Calu3 (cell line): ENCODE measurements around the gene CACNA1C. TPM values are rescaled to one million over a fixed set of nuclear protein-coding genes. Genes with fewer than 3 reads are reported as not detected.

Experiments used
- BruUV-seq: library from RNA; stranded (reverse); fragments of 400-500 nt; replicated peaks from 2 replicates; lab custom pipeline; 2021; lab: Mats Ljungman, UMichigan
- CTCF ChIA-PET: fragments of 300-600 bp; sonication (Branson Sonifier 250); formaldehyde crosslinking; loops from one replicate; lab custom pipeline; 2022; ENCODE audit warnings: antibody characterized with exemption; lab: Charles Lee
- DNase-seq: peaks from one replicate; pipeline ENCODE4 v3.0.0; 2022
- H3K27ac Mint-ChIP-seq: one replicate; pipeline ENCODE4 v1.8.0; 2022; ENCODE audit warnings: mixed read lengths; ENCODE audit not compliant: unreplicated experiment
- H3K27me3 Mint-ChIP-seq: one replicate; pipeline ENCODE4 v1.8.0; 2022; ENCODE audit warnings: mixed read lengths; ENCODE audit not compliant: unreplicated experiment
- H3K36me3 Mint-ChIP-seq: one replicate; pipeline ENCODE4 v1.8.0; 2022; ENCODE audit warnings: mild to moderate bottlenecking, moderate library complexity, mixed read lengths; ENCODE audit not compliant: insufficient read depth, unreplicated experiment
- H3K4me1 Mint-ChIP-seq: one replicate; pipeline ENCODE4 v1.8.0; 2022; ENCODE audit warnings: mild to moderate bottlenecking, low read depth, mixed read lengths; ENCODE audit not compliant: unreplicated experiment
- H3K4me3 Mint-ChIP-seq: one replicate; pipeline ENCODE4 v1.8.0; 2022; ENCODE audit warnings: mild to moderate bottlenecking, low read depth, moderate library complexity, mixed read lengths; ENCODE audit not compliant: unreplicated experiment
- H3K9me3 Mint-ChIP-seq: one replicate; pipeline ENCODE4 v1.8.0; 2022; ENCODE audit warnings: low read depth, mixed read lengths; ENCODE audit not compliant: unreplicated experiment
- intact Hi-C: fragments of 100-400 bp; cut with micrococcal nuclease; formaldehyde crosslinking; loops from one replicate; pipeline ENCODE4 v1.10.0; 2022; ENCODE audit not compliant: unreplicated experiment
- total RNA-seq: library from RNA; stranded (reverse); gene quantifications from 2 replicates; pipeline ENCODE4 v1.2.3, GENCODE V29; 2022
- TF ChIP-seq, protein P1 (sequence below): fragments of 200-600 bp; IDR thresholded peaks from one replicate; pipeline ENCODE4 v1.8.0; 2022; ENCODE audit warnings: antibody characterized with exemption; ENCODE audit not compliant: unreplicated experiment

Gene CACNA1C
- total RNA-seq, 1 experiment from 2014 or later = not detected

DNA sequence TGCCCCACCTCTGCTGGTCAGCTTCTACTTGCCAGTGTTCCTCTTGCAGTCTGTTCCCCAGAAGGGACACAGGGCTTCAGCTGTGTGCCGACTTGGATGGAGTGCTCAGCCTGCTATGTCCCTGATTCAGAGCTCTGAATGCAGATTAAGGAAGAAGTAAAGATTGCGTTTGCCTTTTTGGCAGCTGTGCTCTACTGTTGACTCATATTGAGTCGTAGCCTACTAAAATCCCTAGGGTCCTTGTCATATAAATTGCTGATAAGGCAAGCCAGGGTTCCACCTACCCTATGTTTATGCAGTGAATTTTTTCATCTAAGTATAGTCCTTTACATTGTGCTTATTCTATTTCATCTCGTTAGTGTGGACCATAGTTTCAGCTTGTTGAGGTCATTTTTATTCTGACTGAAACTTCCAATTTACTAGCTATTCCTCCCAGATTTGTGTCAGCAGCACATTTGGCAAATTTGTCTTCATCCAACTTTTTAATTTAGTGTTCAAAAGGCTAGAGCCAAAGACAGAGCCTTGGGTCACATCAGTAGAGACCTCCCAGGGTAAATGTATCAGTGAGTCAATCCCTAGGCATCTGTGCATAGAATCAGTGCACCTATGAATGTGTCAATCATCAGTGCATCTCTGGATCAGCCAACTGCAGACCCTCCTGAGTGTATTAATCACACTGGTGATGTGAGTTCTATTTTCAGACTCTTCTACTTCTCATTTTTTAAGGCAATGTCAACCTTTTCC, 31.9 kb downstream of the CACNA1C start:
- CTCF ChIA-PET = no interaction called here
- DNase-seq = no peak
- no peaks in the 10 kb centered on the region for H3K4me1 Mint-ChIP-seq
- BruUV-seq = no TSS peak
- peaks cover 71% of the 10 kb centered on the region for H3K27me3 Mint-ChIP-seq
- H3K4me3 Mint-ChIP-seq = no peak overlapping the region
- intact Hi-C loops = no loop called here
- TF ChIP-seq, protein P1, sequence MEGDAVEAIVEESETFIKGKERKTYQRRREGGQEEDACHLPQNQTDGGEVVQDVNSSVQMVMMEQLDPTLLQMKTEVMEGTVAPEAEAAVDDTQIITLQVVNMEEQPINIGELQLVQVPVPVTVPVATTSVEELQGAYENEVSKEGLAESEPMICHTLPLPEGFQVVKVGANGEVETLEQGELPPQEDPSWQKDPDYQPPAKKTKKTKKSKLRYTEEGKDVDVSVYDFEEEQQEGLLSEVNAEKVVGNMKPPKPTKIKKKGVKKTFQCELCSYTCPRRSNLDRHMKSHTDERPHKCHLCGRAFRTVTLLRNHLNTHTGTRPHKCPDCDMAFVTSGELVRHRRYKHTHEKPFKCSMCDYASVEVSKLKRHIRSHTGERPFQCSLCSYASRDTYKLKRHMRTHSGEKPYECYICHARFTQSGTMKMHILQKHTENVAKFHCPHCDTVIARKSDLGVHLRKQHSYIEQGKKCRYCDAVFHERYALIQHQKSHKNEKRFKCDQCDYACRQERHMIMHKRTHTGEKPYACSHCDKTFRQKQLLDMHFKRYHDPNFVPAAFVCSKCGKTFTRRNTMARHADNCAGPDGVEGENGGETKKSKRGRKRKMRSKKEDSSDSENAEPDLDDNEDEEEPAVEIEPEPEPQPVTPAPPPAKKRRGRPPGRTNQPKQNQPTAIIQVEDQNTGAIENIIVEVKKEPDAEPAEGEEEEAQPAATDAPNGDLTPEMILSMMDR = no peak
- H3K36me3 Mint-ChIP-seq = no peaks in the 10 kb centered on the region
- H3K27ac Mint-ChIP-seq = no peak overlapping the region
- no peaks in the 10 kb centered on the region for H3K9me3 Mint-ChIP-seq

DNA sequence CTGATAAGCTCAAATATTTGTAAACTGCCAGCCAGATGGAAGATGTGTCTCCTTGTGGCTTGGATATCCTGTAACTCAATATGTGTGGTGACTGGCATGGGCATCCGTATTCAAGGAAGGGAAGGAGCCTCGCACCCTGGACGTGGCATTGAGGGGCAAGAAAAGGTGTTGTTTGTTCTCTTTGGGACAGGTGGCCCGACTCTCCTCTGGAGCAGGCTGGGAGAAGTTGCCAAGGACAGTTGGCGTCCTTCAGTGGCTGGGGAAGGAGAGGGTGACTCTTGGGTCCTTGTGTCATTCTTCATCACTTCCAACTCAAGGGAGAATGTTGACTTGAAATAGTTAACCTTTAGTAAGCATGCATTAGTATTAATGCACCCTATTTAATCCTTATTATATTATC, 39.6 kb downstream of the CACNA1C start:
- H3K27me3 Mint-ChIP-seq = peaks cover 83% of the 10 kb centered on the region
- no peaks in the 10 kb centered on the region for H3K36me3 Mint-ChIP-seq
- no peaks in the 10 kb centered on the region for H3K9me3 Mint-ChIP-seq
- DNase-seq = no peak
- no peak overlapping the region for H3K4me3 Mint-ChIP-seq
- CTCF ChIA-PET = no interaction called here
- intact Hi-C loops = no loop called here
- no TSS peak for BruUV-seq
- TF ChIP-seq, protein P1 = no peak
- H3K27ac Mint-ChIP-seq = no peak overlapping the region
- H3K4me1 Mint-ChIP-seq = no peaks in the 10 kb centered on the region

DNA sequence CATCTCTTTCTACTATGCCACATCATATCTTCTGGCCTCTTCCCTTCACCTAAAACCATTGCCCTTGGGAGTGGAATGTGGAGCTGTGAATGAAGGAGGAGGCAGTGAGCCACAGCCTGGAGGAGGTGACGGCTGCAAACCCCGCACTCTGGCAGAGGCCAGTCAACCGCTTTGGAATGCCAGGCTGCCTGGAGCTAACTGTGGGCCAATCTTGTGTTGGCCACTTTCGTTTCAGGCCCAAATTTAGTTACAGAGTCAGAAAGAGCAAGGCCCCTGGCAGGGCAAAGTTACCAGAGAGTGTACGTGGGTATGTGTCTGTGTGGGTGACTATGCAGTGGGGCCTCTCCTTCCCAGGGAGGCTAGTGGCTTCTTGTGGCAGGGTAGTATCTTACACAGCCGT, 40.1 kb downstream of the CACNA1C start:
- TF ChIP-seq, protein P1 = no peak
- CTCF ChIA-PET = no interaction called here
- intact Hi-C loops = no loop called here
- H3K36me3 Mint-ChIP-seq = no peaks in the 10 kb centered on the region
- no peak for DNase-seq
- no TSS peak for BruUV-seq
- peaks cover 83% of the 10 kb centered on the region for H3K27me3 Mint-ChIP-seq
- H3K4me1 Mint-ChIP-seq = no peaks in the 10 kb centered on the region
- no peak overlapping the region for H3K4me3 Mint-ChIP-seq
- H3K9me3 Mint-ChIP-seq = no peaks in the 10 kb centered on the region
- H3K27ac Mint-ChIP-seq = no peak overlapping the region

DNA sequence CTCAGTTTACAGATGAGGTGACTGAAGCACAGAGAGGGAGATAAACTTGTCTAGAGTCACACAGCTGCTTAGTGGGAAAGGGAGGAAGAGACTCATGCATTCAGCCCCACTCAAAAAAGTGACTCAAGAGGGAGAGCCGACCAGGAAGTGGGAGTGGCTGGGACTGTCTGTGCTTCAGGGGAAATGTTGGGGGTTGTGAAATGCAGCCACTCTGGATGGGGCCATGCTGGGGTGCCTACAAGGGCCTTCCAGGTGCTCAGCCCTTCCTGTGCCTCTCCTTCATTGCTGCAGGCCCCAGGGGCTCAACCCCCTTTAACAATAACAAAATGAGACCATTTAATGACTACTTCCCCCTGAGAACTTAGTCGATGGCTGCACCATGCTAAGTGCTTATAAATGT, 41.8 kb downstream of the CACNA1C start:
- no peaks in the 10 kb centered on the region for H3K9me3 Mint-ChIP-seq
- peaks cover 82% of the 10 kb centered on the region for H3K27me3 Mint-ChIP-seq
- H3K27ac Mint-ChIP-seq = no peak overlapping the region
- no peaks in the 10 kb centered on the region for H3K4me1 Mint-ChIP-seq
- DNase-seq = no peak
- H3K4me3 Mint-ChIP-seq = no peak overlapping the region
- no TSS peak for BruUV-seq
- no peaks in the 10 kb centered on the region for H3K36me3 Mint-ChIP-seq
- TF ChIP-seq, protein P1 = no peak
- CTCF ChIA-PET = no interaction called here
- intact Hi-C loops = no loop called here
